ENCODE measurements around the gene ERC2. TPM values are rescaled to one million over a fixed set of nuclear protein-coding genes. Genes with fewer than 3 reads are reported as not detected.
A peak's percentile ranks its signal among the peaks of the same experiment; 100 is the strongest.
"Not testable (repeated sequence)": the region's sequence is repeated elsewhere in the genome, so short reads cannot be mapped to it uniquely, and the experiment has no call there.

The ERC2 gene
- total RNA-seq = 1 to 10 TPM in 3 of 4 donors, under 1 TPM in 1; 0.83 to 5.7 (median 2.0) TPM
- polyA plus RNA-seq = under 1 TPM in 1 of 3 donors, not detected in 2; 0.52 TPM

- no peaks in the 10 kb centered on the region for H3K9me3 ChIP-seq
- H3K27me3 ChIP-seq = peaks cover 3 to 34% (median 25%) of the 10 kb centered on the region in 3 donors
- TF ChIP-seq POLR2AphosphoS5 (IDR thresholded peaks at IDR 0.05) = no peak
- TF ChIP-seq CTCF (IDR thresholded peaks at IDR 0.05) = no peak
- no peak for TF ChIP-seq POLR2A (IDR thresholded peaks at IDR 0.05)
- TF ChIP-seq EP300 (IDR thresholded peaks at IDR 0.05) = no peak
- 3 to 4% methylated on average over 82 of the region's 82 CpGs for WGBS, 2 donors
- no peak for DNase-seq
- H3K4me1 ChIP-seq = peaks cover 0 to 18% (median 13%) of the 10 kb centered on the region in 4 donors
- intact Hi-C loops (cut with DNase I) = no loop called here
- H3K27ac ChIP-seq = no peak within 1 kb of the TSS
- H3K4me3 ChIP-seq = peak within 1 kb of the TSS; percentile 26 to 56 (median 48)
- no peaks in the 10 kb centered on the region for H3K36me3 ChIP-seq
These were observed at the start of gene ERC2 for GRCh38 chr3:56468184-56469106. TSS of gene ERC2 (minus strand) at chr3:56468467.

- Histone ChIP-seq H3K36me3 (no peaks in the 10 kb centered on the region), H3K9me3 (no peaks in the 10 kb centered on the region), H3K27ac (no peak overlapping the region), H3K27me3 (no peaks in the 10 kb centered on the region), H3K4me3 (no peak overlapping the region), H3K4me1 (no peaks in the 10 kb centered on the region)
- TF ChIP-seq EP300 (IDR thresholded peaks at IDR 0.05) (no peak), POLR2AphosphoS5 (IDR thresholded peaks at IDR 0.05) (no peak)
- no peak for DNase-seq
- WGBS, 2 donors = 37 to 44% methylated on average over 3 of the region's 3 CpGs
- intact Hi-C loops (cut with DNase I) = no loop called here
These were observed 34.5 kb upstream of the ERC2 start for GRCh38 chr3:56502738-56503137.

GRCh38 chr3:56496376-56496775, 28.1 kb upstream of the ERC2 start:
- 37 to 65% methylated on average over 5 of the region's 5 CpGs for WGBS, 2 donors
- not testable (repeated sequence) for H3K4me3 ChIP-seq, H3K27ac ChIP-seq, H3K27me3 ChIP-seq, H3K36me3 ChIP-seq, H3K9me3 ChIP-seq, H3K4me1 ChIP-seq, DNase-seq
- intact Hi-C loops (cut with DNase I) = loop anchor here (10.0 kb wide), 1 partner anchor 1012 kb away; the partner anchor contains the start of gene WNT5A

- Histone ChIP-seq H3K4me3 (no peak overlapping the region), H3K27me3 (peaks cover 0 to 11% (median 0%) of the 10 kb centered on the region in 3 donors), H3K9me3 (no peaks in the 10 kb centered on the region), H3K4me1 (no peaks in the 10 kb centered on the region), H3K27ac (no peak overlapping the region), H3K36me3 (no peaks in the 10 kb centered on the region)
- DNase-seq = peak; percentile 71
- intact Hi-C loops (cut with DNase I) = loop anchor here (10.0 kb wide), 1 partner anchor 1010 kb away; the partner anchor contains the start of gene WNT5A
- 2 to 3% methylated on average over 5 of the region's 5 CpGs for WGBS, 2 donors
- TF ChIP-seq CTCF (IDR thresholded peaks at IDR 0.05) = peak in 3 of 4 experiments; percentile 73 to 87 (median 82)
- TF ChIP-seq POLR2AphosphoS5 (IDR thresholded peaks at IDR 0.05) = peak in 2 of 4 donors; percentile 70 to 72
- no peak for TF ChIP-seq POLR2A (IDR thresholded peaks at IDR 0.05)
- no peak for TF ChIP-seq EP300 (IDR thresholded peaks at IDR 0.05)
These were observed 26.5 kb upstream of the ERC2 start for GRCh38 chr3:56494679-56495322.

GRCh38 chr3:56491566-56491965, 23.3 kb upstream of the ERC2 start:
- intact Hi-C loops (cut with DNase I) = loop anchor here (10.0 kb wide), 1 partner anchor 1007 kb away; the partner anchor contains the start of gene WNT5A
- Histone ChIP-seq H3K27ac (no peak overlapping the region), H3K27me3 (peaks cover 0 to 17% (median 0%) of the 10 kb centered on the region in 3 donors), H3K4me1 (no peaks in the 10 kb centered on the region), H3K36me3 (no peaks in the 10 kb centered on the region), H3K4me3 (no peak overlapping the region), H3K9me3 (no peaks in the 10 kb centered on the region)
- 78 to 90% methylated on average over 2 of the region's 2 CpGs for WGBS, 2 donors
- DNase-seq = no peak
- no peak for TF ChIP-seq EP300 (IDR thresholded peaks at IDR 0.05)
- no peak for TF ChIP-seq CTCF (IDR thresholded peaks at IDR 0.05)
- TF ChIP-seq POLR2A (IDR thresholded peaks at IDR 0.05) = no peak
- no peak for TF ChIP-seq POLR2AphosphoS5 (IDR thresholded peaks at IDR 0.05)
